Measurements from ENCODE around the gene QRICH1.

- TF ChIP-seq CTCF (IDR thresholded peaks at IDR 0.05) (no peak), POLR2A (IDR thresholded peaks at IDR 0.05) (no peak), EP300 (IDR thresholded peaks at IDR 0.05) (no peak)
Measured at GRCh38 chr3:49098910-49099630, 5.2 kb upstream of the QRICH1 start.

All from suprapubic skin (tissue), 3 donors.